Inferior parietal cortex (tissue), 1 donor: Measurements from ENCODE around the gene FAP.

Experiments used
- DNase-seq: peaks from one replicate; pipeline ENCODE4 v3.0.0-alpha.2; 2016; ENCODE audit errors: extremely low spot score

FAP gene

DNA sequence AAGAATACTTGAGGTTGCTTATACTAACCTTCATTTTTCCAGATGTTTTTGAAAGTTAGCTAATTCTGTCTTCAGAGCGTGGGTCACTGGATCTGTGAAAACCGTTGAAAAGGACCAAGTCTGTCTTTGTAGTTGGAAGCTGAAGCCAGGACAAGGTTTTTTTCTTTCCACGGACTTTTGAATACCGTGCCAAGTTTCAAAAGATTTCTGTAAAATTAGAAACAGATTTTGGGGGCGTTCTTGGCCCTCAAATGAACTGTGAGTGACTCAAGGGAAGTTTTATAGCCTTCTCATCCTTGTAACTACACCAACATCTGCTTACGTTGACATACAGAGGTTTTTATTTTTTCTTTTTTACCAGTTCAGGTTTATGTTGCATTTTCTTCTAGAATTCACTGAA, at the start of gene FAP:
FAP (minus strand) TSS at position 152 of the 400 bp plus-strand sequence; CDS start at position 34, 118 bp downstream.
- DNase-seq, result no peak

GRCh38 chr2:162291748-162292147, 48.5 kb upstream of the FAP start:
- no peak for DNase-seq

DNA sequence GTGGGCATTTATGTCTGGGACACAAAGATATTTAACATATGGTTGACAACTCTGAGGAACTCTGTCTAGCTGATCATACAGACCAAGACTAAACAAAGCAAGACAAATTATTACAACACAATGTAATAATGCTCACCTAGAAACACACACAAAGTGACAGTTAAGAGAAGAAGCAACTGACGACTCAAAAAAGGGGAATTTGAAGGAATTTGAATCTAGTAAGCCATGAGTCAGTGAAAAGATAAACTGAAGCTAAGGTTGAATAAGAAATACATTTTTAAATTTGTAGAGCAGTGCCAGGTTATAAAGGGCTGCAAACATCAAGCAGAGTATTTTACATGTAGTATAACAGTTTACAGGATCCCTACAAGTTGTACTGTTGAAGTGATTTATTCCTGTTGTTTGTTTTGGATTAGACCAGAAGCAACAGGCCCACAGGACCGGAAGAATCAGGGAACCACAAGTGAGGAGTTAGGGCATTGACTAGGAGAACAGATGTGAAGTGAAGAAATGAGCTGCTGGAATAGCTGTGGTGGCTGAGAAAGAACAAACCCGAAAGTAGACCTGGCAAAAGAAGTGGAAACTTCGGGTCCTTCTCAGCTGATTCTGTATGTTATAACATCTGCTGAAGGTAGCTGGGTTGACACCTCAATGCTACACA, 39.6 kb upstream of the FAP start:
- DNase-seq, result no peak

- no peak for DNase-seq
Observed at GRCh38 chr2:162280654-162281053, 37.4 kb upstream of the FAP start.

DNA sequence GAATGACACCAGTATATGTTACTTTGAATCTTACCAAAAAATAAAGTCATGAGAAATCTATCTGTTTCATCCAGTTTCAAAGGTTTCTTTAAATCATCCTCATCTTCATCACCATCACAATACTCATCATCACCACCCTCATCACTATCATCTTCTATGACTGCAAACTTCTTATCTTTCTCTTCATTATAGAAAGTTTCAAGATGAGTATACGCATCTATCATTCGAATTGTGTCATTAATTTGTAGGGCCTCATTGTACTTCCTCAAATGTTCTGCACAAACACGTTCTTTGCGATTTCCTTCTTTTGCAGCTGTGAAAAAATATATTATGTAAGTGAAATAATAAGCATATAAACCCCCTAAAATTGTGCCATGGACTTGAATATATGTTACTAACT, 34.1 kb upstream of the FAP start:
- no peak for DNase-seq

- DNase-seq, result no peak
Observed at GRCh38 chr2:162267996-162268395, 24.8 kb upstream of the FAP start.

- DNase-seq, result no peak
Observed at GRCh38 chr2:162267496-162267895, 24.3 kb upstream of the FAP start.

DNA sequence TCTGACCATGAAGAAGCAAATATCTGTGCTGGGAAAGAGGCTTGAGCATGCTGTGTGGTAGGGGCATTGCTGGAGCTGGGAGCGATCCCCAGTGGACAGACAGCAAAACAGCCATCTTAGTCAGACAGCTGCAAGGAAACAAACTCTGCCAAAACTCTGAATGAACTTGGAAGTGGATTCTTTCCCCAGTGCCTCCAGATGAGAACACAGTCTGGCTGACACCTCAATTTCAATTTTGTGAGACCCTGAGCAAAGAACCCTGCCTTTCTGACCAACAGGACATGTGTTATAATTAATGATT, 23.2 kb upstream of the FAP start:
- no peak for DNase-seq

- DNase-seq, result peak; percentile 48
Observed at GRCh38 chr2:162265666-162266459, 22.6 kb upstream of the FAP start.

GRCh38 chr2:162261032-162261945, 18.0 kb upstream of the FAP start:
- no peak for DNase-seq

- DNase-seq, result no peak
Observed at GRCh38 chr2:162258686-162259085, 15.4 kb upstream of the FAP start.

GRCh38 chr2:162258169-162258568, 14.9 kb upstream of the FAP start:
- no peak for DNase-seq

GRCh38 chr2:162257425-162257824, 14.2 kb upstream of the FAP start:
- no peak for DNase-seq

DNA sequence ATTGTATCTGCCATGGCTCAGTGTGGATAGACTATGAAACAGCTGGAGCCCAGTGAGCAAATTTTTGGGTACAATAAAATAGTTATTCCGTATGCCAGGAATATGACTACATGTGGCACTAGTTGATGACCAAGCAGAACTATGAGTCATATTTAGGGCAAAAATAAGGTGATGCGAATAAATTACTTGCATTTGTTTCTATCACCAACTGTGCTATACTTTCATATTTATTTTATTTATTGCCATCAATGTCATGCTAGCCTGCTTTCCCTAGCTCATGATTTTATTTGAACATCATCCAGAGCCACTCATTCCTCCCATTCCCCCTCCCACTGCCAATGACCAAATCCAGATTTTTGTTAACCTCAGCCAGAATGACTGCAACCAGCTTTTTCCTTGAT, 13.3 kb upstream of the FAP start:
- no peak for DNase-seq

DNA sequence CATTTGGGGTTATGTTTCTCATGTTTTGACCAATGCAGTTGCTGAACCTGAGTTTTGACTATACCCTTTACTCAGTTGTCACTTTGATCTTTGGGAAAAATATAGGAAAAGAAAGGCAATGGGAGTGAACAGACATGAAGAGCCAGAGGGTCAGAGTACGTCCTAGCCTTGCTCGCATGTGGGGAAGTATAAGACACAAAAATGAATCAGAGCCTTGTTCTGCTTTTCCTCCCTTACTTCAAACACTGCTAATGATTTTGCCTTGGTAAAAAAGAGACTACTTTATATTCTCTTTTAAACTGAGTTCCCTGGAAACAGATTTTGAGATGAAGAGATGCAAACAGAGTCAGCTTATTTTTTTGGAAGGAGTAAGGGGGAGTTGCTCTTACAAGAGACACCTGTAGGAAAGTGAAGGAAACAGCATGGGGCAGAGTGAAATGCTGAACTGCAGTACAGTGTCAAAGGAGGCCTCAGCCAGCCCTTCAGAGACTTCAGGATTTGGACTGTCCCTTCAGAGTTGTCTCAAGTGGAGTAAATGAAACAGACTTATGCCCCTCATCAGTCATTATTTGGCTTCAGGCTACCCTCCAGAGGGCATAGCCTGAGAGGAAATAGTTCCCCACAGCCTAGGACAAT, 11.1 kb upstream of the FAP start:
- no peak for DNase-seq

DNA sequence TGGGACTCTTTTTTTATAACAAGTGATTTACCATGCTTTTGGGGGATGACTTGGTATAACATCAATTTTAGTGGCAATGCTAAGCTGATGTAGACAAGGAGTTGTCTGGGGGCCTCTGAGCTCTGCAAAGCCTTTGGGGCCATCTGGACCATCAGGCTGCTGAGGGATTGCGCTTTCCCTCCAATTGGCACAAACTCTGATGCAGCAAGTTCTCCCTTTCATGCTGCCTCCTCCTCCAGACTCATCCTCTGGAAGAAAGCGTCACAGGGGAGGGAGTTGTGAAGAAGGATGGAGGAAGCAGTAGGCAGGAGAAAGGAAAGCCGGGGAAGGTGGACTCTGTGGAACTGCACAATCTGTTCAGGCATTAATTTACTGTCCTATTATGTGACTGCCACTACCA, 10.2 kb upstream of the FAP start:
- no peak for DNase-seq

- no peak for DNase-seq
Observed at GRCh38 chr2:162252153-162252552, 8.9 kb upstream of the FAP start.

DNA sequence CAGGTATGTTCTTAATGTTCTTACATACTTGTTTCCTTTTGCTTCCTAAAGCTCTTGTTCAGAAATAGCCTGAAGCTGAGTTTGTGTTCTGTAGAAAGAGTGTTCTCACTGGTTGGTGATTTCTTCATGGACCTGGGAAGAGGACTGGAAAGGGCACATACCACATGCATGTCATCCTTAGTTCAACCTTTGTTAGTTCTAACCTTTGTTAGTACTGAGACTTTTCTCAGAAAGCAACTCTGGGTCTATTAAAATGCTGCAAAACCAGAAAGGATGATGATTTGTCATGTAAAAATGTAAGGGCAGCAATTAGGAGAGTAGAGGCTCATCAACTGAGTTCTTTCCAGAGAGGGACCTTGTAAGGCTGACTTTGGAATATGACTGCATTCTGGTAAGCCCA, 2.5 kb upstream of the FAP start:
- no peak for DNase-seq

GRCh38 chr2:162245061-162245460, 1.8 kb upstream of the FAP start:
- DNase-seq, result no peak

- DNase-seq, result no peak
Observed at GRCh38 chr2:162244541-162245031, 1.3 kb upstream of the FAP start.

- DNase-seq, result no peak
Observed at GRCh38 chr2:162243715-162244114, 470 bp upstream of the FAP start.
